Adrenal gland (tissue), 12 donors: ENCODE measurements around the gene ZNF438. TPM values are rescaled to one million over a fixed set of nuclear protein-coding genes. Genes with fewer than 3 reads are reported as not detected.
A peak's percentile ranks its signal among the peaks of the same experiment; 100 is the strongest.

Experiments
- DNase-seq, 7 donors: peaks; one replicate each; pipeline ENCODE4 v3.0.0-alpha.2; 2019 to 2020
- H3K27ac ChIP-seq, 5 donors: fragments of 200-600 bp; sonication (generic) in 4 of 5; 1 replicate in 3 of 5; 2 replicates in 2 of 5; pipeline versions ENCODE4 v1.5.1 to v1.8.0; 2016 to 2020; ENCODE audit warnings: mild to moderate bottlenecking in 1 of 5
- H3K27me3 ChIP-seq: fragments of 200-600 bp; 2 replicates; pipeline ENCODE4 v1.8.0; 2021
- H3K36me3 ChIP-seq, 2 donors: fragments of 200-600 bp; replicated peaks in 1 of 2; 1 replicate in 1 of 2; 2 replicates in 1 of 2; pipeline versions ENCODE4 v1.5.1 to v1.8.0; 2018 to 2022
- H3K4me1 ChIP-seq, 2 donors: fragments of 200-600 bp; replicated peaks in 1 of 2; 1 replicate in 1 of 2; 2 replicates in 1 of 2; pipeline versions ENCODE4 v1.5.1 to v1.8.0; 2018 to 2021
- H3K4me3 ChIP-seq, 4 donors: fragments of 200-600 bp; sonication (generic) in 3 of 4; one replicate each; pipeline ENCODE4 v1.5.1; 2016 to 2018
- H3K9me3 ChIP-seq, 3 donors: fragments of 200-600 bp; sonication (generic) in 1 of 3; replicated peaks in 1 of 3; 1 replicate in 2 of 3; 2 replicates in 1 of 3; pipeline versions ENCODE4 v1.5.1 to v1.8.0; 2016 to 2021
- POLR2A ChIP-seq, 2 donors: fragments of 450-650 bp; IDR thresholded peaks; one replicate each; pipeline ENCODE4 v1.6.1; 2017; ENCODE audit warnings: antibody characterized with exemption in 2 of 2, mild to moderate bottlenecking in 2 of 2, moderate library complexity in 1 of 2
- WGBS, 4 donors: extraction: QIAGEN DNeasy Blood & Tissue Kit in 2 of 4; methylation state at CpG; one replicate each; pipeline versions ENCODE4 v1.1.5 to v1.1.7; 2013 to 2017; 5-methylcytosine and 5-hydroxymethylcytosine counted together
- intact Hi-C, 2 donors: fragments of 100-400 bp; cut with DNase I; formaldehyde crosslinking; loops; one replicate each; pipeline versions ENCODE4 v1.14.1 to v1.15.0; 2022 to 2023
- polyA plus RNA-seq, 3 donors: library from polyadenylated mRNA; stranded (reverse); fragments of 200-250 nt in 2 of 3; fragments of 350-450 nt in 1 of 3; fragmentation: Illumina TruSeq in 1 of 3; extraction: RNeasy Lipid Tissue Mini Kit (QIAGEN cat#74804) in 1 of 3; gene quantifications; one replicate each; pipeline ENCODE4 v1.2.3, GENCODE V29; 2013 to 2014
- total RNA-seq, 9 donors: library from RNA; depleted of rRNA in 4 of 9; stranded (reverse); fragments of >200 nt in 4 of 9; fragments of 120-200 nt in 1 of 9; fragmentation: NEBNext Ultra II Directional in 1 of 9; extraction: Animal tissue kit (Norgen Biotek cat#: 25700) in 1 of 9; gene quantifications; one replicate each; pipeline versions ENCODE4 v1.1.0 to v1.2.4, GENCODE V29; 2013 to 2023
- TF ChIP-seq, protein P1 (sequence below), 6 experiments: fragments of 450-650 bp in 4 of 6; fragments of 200-600 bp in 2 of 6; sonication (generic) in 1 of 6; IDR thresholded peaks; 1 replicate in 5 of 6; 2 replicates in 1 of 6; pipeline versions ENCODE4 v1.5.1 to v1.8.0; 2016 to 2021; ENCODE audit warnings: antibody characterized with exemption in 6 of 6, mild to moderate bottlenecking in 2 of 6, moderate library complexity in 1 of 6
- donor health status: healthy with polysubstance abuse.
- donor health status: Bipolar disorder and iron deficiency.
- donor health status: DM: yes; HTN: yes; CAD: no.
- donor health status: DM: no; HTN: no; CAD: no.
- donor health status: DM: no; HTN: no; CAD: no.
- donor health status: DM: yes; HTN: yes; CAD: no.

The ZNF438 gene
- total and polyA plus RNA-seq, 12 donors = 3.4 to 15.5 (median 5.7) TPM

DNA sequence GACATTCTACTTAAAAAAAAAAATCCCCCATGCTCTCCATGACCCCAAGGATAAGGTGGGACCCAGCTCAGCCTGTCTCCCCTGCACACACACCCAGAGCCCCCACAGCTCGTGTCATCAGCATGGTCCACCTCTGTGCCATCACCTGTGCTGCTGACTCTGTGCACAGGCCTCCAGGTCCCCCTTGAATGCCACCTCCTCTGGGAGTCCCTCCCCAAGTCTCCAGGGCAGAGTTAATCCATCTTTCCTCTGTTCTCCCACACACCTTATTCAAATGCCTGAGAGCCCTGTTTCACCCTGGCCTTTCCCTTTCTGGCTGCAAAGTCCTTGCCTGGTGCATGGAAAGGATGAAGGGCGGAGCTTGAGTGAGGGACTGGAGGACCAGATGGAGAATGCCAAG, 208.0 kb downstream of the ZNF438 start:
- DNase-seq = no peak
- H3K4me1 ChIP-seq = no peaks in the 10 kb centered on the region
- WGBS, 4 donors = 79 to 94% (median 88%) methylated on average over 2 of the region's 2 CpGs
- TF ChIP-seq, protein P1, sequence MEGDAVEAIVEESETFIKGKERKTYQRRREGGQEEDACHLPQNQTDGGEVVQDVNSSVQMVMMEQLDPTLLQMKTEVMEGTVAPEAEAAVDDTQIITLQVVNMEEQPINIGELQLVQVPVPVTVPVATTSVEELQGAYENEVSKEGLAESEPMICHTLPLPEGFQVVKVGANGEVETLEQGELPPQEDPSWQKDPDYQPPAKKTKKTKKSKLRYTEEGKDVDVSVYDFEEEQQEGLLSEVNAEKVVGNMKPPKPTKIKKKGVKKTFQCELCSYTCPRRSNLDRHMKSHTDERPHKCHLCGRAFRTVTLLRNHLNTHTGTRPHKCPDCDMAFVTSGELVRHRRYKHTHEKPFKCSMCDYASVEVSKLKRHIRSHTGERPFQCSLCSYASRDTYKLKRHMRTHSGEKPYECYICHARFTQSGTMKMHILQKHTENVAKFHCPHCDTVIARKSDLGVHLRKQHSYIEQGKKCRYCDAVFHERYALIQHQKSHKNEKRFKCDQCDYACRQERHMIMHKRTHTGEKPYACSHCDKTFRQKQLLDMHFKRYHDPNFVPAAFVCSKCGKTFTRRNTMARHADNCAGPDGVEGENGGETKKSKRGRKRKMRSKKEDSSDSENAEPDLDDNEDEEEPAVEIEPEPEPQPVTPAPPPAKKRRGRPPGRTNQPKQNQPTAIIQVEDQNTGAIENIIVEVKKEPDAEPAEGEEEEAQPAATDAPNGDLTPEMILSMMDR (IDR thresholded peaks at IDR 0.05) = no peak
- no peak for TF ChIP-seq POLR2A (IDR thresholded peaks at IDR 0.05)
- no peak overlapping the region for H3K27ac ChIP-seq
- no peaks in the 10 kb centered on the region for H3K36me3 ChIP-seq
- intact Hi-C loops = no loop called here
- no peaks in the 10 kb centered on the region for H3K27me3 ChIP-seq
- H3K9me3 ChIP-seq = no peaks in the 10 kb centered on the region
- no peak overlapping the region for H3K4me3 ChIP-seq

DNA sequence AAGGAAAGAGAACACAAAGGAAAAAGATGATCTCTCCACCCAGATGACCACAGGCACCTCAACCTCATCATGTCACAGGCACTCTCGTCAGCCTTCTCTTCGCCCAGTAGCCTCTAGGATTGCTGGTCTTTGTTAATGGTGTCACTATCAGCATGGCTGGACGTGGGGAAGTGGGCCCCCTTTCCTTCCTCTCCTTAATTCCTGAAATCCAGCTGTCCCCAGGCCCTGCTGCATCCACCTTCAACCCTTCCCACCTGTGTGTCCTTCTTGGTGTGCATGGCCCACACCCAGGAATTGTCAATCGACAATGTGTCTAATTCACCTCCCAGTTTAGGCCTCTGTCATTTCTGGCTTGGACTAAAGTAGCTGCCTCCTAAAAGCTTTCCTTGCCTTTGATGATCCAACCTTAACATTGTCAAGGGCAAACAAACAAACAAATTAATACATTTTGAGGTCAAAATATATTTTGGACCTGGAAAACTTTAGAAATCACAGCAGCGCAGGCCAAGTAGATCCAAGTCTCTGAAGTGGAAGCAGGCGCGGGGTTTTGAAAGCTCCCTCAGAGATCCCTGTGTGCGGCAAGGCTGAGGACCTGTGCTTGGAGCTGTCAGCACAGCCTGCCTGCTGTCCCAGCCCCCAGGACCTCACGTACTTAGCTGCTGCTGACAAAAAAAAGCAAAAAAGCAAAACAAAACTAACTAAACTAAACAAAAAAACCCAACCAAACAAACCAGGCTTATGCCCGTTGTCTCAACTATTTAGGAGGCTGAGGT, 208.8 kb downstream of the ZNF438 start:
- no peak overlapping the region for H3K27ac ChIP-seq
- no peaks in the 10 kb centered on the region for H3K27me3 ChIP-seq
- no peaks in the 10 kb centered on the region for H3K36me3 ChIP-seq
- no peak for DNase-seq
- no peaks in the 10 kb centered on the region for H3K9me3 ChIP-seq
- intact Hi-C loops = no loop called here
- WGBS, 4 donors = 81 to 91% (median 89%) methylated on average over 10 of the region's 10 CpGs
- no peaks in the 10 kb centered on the region for H3K4me1 ChIP-seq
- H3K4me3 ChIP-seq = no peak overlapping the region
- TF ChIP-seq, protein P1 (IDR thresholded peaks at IDR 0.05) = no peak
- TF ChIP-seq POLR2A (IDR thresholded peaks at IDR 0.05) = no peak

DNA sequence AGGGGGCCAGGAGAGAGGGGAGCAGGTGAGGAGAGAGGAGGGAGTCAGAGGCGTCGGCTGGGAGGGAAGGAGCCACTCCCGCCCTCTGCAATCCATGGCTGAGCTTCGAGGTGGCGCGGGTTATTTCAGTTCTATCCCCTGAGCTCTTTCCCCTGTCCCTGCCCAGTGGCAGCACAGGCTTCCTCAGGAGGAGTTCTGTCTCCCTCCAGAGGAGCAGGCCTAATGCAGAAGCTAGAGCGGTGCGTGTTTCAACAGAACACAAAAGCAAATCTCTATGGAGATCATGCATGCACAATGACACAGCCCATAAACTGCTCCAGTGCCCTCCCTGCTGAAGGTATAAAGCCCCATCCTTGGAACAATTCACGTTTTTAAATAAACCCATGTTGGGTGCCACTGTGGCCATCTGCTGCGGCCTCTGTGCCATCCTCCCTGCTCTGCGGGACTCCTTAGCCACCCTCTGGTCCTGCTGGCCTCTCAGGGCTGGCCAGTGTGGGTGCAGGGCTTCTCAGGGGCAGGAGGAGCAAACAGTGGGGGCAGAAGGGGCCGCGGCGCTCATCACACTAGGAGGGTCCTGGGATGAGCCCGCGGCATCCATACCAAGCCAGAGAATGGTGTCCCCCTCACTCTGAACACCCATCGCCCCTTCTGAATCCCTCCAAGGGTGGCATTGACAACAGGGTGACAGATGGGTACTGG, 209.5 kb downstream of the ZNF438 start:
- no peaks in the 10 kb centered on the region for H3K36me3 ChIP-seq
- H3K9me3 ChIP-seq = no peaks in the 10 kb centered on the region
- no peaks in the 10 kb centered on the region for H3K4me1 ChIP-seq
- H3K4me3 ChIP-seq = no peak overlapping the region
- H3K27ac ChIP-seq = peak overlapping the region in 1 of 5 donors; percentile 66
- TF ChIP-seq POLR2A (IDR thresholded peaks at IDR 0.05) = no peak
- TF ChIP-seq, protein P1 (IDR thresholded peaks at IDR 0.05) = no peak
- intact Hi-C loops = no loop called here
- H3K27me3 ChIP-seq = no peaks in the 10 kb centered on the region
- WGBS, 4 donors = 84 to 94% (median 91%) methylated on average over 12 to 17 of the region's 17 CpGs
- no peak for DNase-seq

DNA sequence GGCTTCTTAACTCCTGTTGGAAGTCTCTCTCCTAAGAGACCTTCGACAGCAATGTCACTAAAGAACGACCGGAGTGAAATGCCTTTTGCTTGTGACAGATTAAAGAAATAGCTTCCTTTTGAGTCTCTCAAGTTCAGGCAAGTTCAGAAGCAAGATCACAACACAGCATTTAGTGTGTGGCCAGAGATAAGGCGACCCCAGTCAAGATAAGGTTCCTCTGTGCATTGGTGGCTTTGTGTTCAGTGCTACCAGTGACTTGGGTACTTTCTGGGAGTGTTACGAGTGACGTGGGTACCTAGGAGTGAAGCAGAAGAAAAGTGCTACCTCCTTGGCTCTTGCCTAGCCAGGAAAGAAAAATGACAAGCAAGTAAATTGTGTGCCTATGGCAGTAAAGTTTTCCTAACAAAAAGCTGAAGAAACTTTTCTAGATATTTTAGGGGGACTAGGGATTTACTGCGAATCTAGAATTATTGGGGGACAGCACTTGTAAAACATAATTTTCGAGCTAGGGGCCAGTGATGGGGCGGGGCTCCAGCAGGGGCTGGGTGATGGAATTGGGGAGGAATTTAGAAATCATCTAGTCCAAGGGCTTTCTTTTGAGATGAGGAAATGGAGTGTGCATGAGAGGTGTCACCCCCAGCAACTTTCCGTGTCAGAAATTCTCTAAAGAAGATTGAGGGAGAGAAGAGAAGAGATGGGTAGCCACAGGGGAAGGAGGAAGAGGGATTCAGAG, 210.2 kb downstream of the ZNF438 start:
- H3K36me3 ChIP-seq = no peaks in the 10 kb centered on the region
- WGBS, 4 donors = 55 to 66% (median 63%) methylated on average over 10 of the region's 10 CpGs
- no peaks in the 10 kb centered on the region for H3K4me1 ChIP-seq
- H3K9me3 ChIP-seq = no peaks in the 10 kb centered on the region
- no peak for TF ChIP-seq POLR2A (IDR thresholded peaks at IDR 0.05)
- TF ChIP-seq, protein P1 (IDR thresholded peaks at IDR 0.05) = no peak
- intact Hi-C loops = no loop called here
- H3K27ac ChIP-seq = peak overlapping the region in 2 of 5 donors; percentile 55 to 66
- DNase-seq = no peak
- no peaks in the 10 kb centered on the region for H3K27me3 ChIP-seq
- no peak overlapping the region for H3K4me3 ChIP-seq
